Ascending aorta (tissue), 2 donors: ENCODE measurements around the gene PFKFB3. TPM values are rescaled to one million over a fixed set of nuclear protein-coding genes. Genes with fewer than 3 reads are reported as not detected.
"Not testable (repeated sequence)": the region's sequence is repeated elsewhere in the genome, so short reads cannot be mapped to it uniquely, and the experiment has no call there.

Experiments
- DNase-seq, 2 donors: peaks; one replicate each; pipeline ENCODE4 v3.0.0-alpha.2; 2019; ENCODE audit warnings: low spot score in 2 of 2
- H3K27ac ChIP-seq, 2 donors: fragments of 200-600 bp; sonication (generic); one replicate each; pipeline ENCODE4 v1.5.1; 2016 to 2017; ENCODE audit warnings: mild to moderate bottlenecking in 1 of 2
- H3K27me3 ChIP-seq: fragments of 200-600 bp; sonication (generic); one replicate; pipeline ENCODE4 v1.5.1; 2017
- H3K36me3 ChIP-seq, 2 donors: fragments of 200-600 bp; sonication (generic); one replicate each; pipeline ENCODE4 v1.5.1; 2016
- H3K4me1 ChIP-seq, 2 donors: fragments of 200-600 bp; sonication (generic); one replicate each; pipeline ENCODE4 v1.5.1; 2016 to 2017; ENCODE audit warnings: mild to moderate bottlenecking in 1 of 2
- H3K4me3 ChIP-seq, 2 donors: fragments of 200-600 bp; sonication (generic); one replicate each; pipeline ENCODE4 v1.5.1; 2016 to 2017; ENCODE audit warnings: mild to moderate bottlenecking in 1 of 2
- H3K9me3 ChIP-seq, 2 donors: fragments of 200-600 bp; sonication (generic); one replicate each; pipeline ENCODE4 v1.5.1; 2016
- intact Hi-C: fragments of 100-400 bp; cut with DNase I; formaldehyde crosslinking; loops from one replicate; pipeline ENCODE4 v1.15.1; 2023
- total RNA-seq: library from RNA; depleted of rRNA; stranded (reverse); fragments of >200 nt; gene quantifications from one replicate; pipeline ENCODE4 v1.1.0, GENCODE V29; 2016
- TF ChIP-seq, protein P1 (sequence below), 3 experiments: fragments of 200-600 bp in 2 of 3; fragments of 450-650 bp in 1 of 3; sonication (generic) in 2 of 3; IDR thresholded peaks; one replicate each; pipeline ENCODE4 v1.5.1; 2016 to 2019; ENCODE audit warnings: antibody characterized with exemption in 3 of 3, mild to moderate bottlenecking in 1 of 3, moderate library complexity in 1 of 3

The PFKFB3 gene
- total RNA-seq, 1 donor from 2014 or later: 68.0 TPM

DNA sequence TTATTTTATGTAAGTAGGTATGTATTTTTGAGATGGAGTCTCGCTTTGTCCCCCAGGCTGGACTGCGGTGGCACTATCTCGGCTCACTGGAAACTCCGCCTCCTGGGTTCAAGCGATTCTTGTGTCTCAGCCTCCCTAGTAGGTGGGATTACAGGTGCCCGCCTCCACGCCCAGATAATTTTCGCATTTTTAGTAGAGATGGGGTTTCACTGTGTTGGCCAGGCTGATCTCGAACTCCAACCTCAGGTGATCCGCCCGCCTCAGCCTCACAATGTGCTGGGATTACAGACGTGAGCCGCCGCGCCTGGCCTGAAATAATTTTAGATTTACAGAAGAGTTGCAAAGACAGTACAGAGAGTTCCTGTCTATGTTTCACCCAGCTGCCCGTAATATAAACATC is 37.5 kb downstream of the PFKFB3 start:
- DNase-seq: peak in 1 of 2 donors; percentile 57
- Histone ChIP-seq H3K27me3 (no peaks in the 10 kb centered on the region), H3K9me3 (no peaks in the 10 kb centered on the region), H3K36me3 (peaks cover 11 to 32% of the 10 kb centered on the region in 2 donors), H3K4me3 (no peak overlapping the region), H3K27ac (no peak overlapping the region), H3K4me1 (no peaks in the 10 kb centered on the region)
- intact Hi-C loops: loop anchor here (2.0 kb wide), 1 partner anchor 33 kb away; no protein-coding TSS in a partner anchor
- TF ChIP-seq, protein P1, sequence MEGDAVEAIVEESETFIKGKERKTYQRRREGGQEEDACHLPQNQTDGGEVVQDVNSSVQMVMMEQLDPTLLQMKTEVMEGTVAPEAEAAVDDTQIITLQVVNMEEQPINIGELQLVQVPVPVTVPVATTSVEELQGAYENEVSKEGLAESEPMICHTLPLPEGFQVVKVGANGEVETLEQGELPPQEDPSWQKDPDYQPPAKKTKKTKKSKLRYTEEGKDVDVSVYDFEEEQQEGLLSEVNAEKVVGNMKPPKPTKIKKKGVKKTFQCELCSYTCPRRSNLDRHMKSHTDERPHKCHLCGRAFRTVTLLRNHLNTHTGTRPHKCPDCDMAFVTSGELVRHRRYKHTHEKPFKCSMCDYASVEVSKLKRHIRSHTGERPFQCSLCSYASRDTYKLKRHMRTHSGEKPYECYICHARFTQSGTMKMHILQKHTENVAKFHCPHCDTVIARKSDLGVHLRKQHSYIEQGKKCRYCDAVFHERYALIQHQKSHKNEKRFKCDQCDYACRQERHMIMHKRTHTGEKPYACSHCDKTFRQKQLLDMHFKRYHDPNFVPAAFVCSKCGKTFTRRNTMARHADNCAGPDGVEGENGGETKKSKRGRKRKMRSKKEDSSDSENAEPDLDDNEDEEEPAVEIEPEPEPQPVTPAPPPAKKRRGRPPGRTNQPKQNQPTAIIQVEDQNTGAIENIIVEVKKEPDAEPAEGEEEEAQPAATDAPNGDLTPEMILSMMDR (IDR thresholded peaks at IDR 0.05): no peak

DNA sequence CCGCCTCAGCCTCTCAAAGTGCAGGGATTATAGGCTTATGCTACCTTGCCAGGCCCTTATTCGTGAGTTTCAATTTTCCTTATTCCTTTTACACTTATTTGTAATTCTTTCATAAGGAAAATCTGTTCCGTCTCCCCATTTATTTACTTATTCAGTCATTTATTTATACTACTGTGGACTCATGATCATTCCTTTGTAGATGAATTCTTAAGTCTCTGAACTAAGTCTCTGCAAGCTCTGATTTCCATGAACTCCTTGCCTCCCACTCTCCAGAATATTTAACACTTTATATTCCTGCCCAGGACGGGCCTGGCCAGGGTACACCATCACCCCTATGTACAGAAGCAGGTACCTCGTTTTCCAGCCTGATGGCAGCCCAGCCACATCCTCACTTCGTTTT is 39.4 kb downstream of the PFKFB3 start:
- peak in 1 of 2 donors; percentile 46 for DNase-seq
- peaks cover 0 to 13% of the 10 kb centered on the region in 2 donors for H3K36me3 ChIP-seq

DNA sequence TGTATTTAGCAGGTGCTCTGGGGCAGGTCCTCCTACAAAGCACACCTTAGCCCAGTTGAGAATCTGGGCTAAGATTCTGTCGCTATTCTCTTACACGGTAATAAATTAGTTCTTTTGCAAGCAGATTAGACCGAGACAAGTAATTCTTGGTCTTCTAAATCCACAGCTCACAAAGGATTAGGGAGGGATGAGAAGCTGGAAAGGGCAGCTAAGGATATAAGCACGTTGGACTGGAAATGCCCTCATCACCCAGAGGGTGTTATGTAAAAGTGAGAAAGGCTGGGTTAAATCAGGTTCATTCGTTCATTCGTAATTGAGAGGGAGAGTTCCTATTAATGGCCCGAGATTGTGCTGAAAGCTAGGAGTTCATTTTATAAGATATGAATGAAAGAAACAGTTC is 41.8 kb downstream of the PFKFB3 start:
- intact Hi-C loops: no loop called here
- TF ChIP-seq, protein P1 (IDR thresholded peaks at IDR 0.05): no peak
- Histone ChIP-seq H3K4me3 (no peak overlapping the region), H3K9me3 (no peaks in the 10 kb centered on the region), H3K27ac (peak overlapping the region in 1 of 2 donors; percentile 20), H3K4me1 (peaks cover 0 to 13% of the 10 kb centered on the region in 2 donors), H3K27me3 (no peaks in the 10 kb centered on the region), H3K36me3 (peaks cover 0 to 13% of the 10 kb centered on the region in 2 donors)
- DNase-seq: no peak

More for the DNA sequence above, 39.4 kb downstream of the PFKFB3 start:
- Histone ChIP-seq H3K4me3 (no peak overlapping the region), H3K4me1 (peaks cover 0 to 6% of the 10 kb centered on the region in 2 donors), H3K27me3 (no peaks in the 10 kb centered on the region), H3K27ac (peak overlapping the region in 1 of 2 donors; percentile 42), H3K9me3 (no peaks in the 10 kb centered on the region)
- intact Hi-C loops: no loop called here
- TF ChIP-seq, protein P1 (IDR thresholded peaks at IDR 0.05): no peak

DNA sequence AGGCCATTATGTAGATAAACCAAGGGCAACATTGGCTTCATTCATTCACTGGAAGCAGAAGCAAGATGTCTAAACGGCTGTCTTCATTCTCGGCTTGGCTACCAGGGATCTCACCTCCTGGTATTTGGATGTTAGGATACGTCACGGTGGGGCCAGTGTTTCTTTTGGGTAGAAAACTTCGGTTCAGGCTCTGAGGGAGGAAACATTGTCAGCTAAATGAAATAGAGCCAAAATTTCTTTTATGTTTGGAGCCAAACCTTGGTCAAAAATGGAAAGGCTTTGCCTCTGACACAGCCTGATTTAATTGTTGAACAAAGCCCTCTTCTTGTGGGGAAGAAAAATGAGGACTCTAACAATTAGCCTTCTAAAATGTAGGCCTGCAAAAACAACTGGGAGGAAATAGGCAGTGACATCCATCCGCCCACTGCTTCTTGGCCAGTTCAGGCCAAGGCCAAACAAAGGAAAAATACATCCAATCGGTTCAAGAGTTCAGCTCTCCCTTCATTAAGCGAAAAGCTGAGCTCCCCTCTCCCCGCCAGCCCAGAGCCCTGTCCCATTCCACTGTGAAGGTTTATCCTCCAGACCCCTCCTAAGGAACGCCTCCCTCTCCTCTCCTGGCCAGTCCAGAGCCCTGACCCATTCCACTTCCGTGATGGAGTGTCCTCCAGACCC is 44.4 kb downstream of the PFKFB3 start:
- intact Hi-C loops: no loop called here
- no peaks in the 10 kb centered on the region for H3K27me3 ChIP-seq
- TF ChIP-seq, protein P1 (IDR thresholded peaks at IDR 0.05): no peak
- peaks cover 0 to 13% of the 10 kb centered on the region in 2 donors for H3K36me3 ChIP-seq
- peak overlapping the region; percentile 79 to 84 for H3K27ac ChIP-seq
- H3K4me3 ChIP-seq: no peak overlapping the region
- H3K9me3 ChIP-seq: no peaks in the 10 kb centered on the region
- peak in 1 of 2 donors; percentile 63 for DNase-seq
- peaks cover 0 to 13% of the 10 kb centered on the region in 2 donors for H3K4me1 ChIP-seq

DNA sequence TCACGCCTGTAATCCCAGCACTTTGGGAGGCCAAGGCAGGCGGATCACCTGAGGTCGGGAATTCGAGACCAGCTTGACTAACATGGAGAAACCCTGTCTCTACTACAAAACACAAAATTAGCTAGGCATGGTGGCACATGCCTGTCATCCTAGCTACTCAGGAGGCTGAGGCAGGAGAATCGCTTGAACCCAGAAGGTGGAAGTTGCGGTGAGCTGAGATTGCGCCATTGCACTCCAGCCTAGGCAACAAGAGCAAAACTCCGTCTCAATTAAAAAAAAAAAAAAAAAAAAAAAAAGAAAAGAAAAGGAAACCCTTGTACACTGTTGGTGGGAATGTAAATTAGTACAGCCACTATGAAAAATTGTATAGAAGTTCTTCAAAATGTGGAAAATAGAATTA is 46.2 kb downstream of the PFKFB3 start:
- peaks cover 0 to 13% of the 10 kb centered on the region in 2 donors for H3K4me1 ChIP-seq
- DNase-seq: peak in 1 of 2 donors; percentile 56
- H3K27me3 ChIP-seq, H3K4me3 ChIP-seq, intact Hi-C loops, H3K27ac ChIP-seq, H3K36me3 ChIP-seq, H3K9me3 ChIP-seq: not testable (repeated sequence)

DNA sequence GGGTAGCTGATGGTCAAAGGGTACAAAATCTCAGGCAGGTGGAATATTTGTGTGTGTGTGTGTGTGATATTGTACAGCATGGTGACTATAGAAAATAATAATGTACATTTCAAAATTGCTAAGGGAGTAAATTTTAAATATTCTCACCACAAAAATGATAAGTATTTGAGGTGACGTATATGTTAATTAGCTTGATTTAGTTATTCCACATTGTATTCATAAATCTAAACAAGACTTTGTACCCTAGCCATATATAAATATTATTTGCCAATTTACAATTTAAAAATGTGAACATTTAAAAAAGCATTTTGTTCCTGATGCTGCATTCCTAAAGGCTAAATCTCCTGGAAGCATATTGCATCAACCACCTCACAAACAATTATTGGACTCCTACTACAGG is 47.0 kb downstream of the PFKFB3 start:
- peaks cover 0 to 5% of the 10 kb centered on the region in 2 donors for H3K36me3 ChIP-seq
- H3K4me1 ChIP-seq: peaks cover 0 to 13% of the 10 kb centered on the region in 2 donors
- H3K9me3 ChIP-seq: no peaks in the 10 kb centered on the region
- DNase-seq: no peak
- intact Hi-C loops: no loop called here
- H3K27ac ChIP-seq: no peak overlapping the region
- H3K27me3 ChIP-seq: no peaks in the 10 kb centered on the region
- H3K4me3 ChIP-seq: no peak overlapping the region
- TF ChIP-seq, protein P1 (IDR thresholded peaks at IDR 0.05): no peak
